GM12873 (cell line): Measurements from ENCODE around the gene IL17B.

Source experiments
- TF ChIP-seq, protein P1 (sequence below): IDR thresholded peaks from 2 replicates; pipeline ENCODE4 v1.5.1; 2012; ENCODE audit warnings: low read depth, mild to moderate bottlenecking, moderate library complexity, low read length, control low read depth; ENCODE audit not compliant: insufficient read depth; ENCODE audit errors: missing control alignments

The IL17B gene

DNA sequence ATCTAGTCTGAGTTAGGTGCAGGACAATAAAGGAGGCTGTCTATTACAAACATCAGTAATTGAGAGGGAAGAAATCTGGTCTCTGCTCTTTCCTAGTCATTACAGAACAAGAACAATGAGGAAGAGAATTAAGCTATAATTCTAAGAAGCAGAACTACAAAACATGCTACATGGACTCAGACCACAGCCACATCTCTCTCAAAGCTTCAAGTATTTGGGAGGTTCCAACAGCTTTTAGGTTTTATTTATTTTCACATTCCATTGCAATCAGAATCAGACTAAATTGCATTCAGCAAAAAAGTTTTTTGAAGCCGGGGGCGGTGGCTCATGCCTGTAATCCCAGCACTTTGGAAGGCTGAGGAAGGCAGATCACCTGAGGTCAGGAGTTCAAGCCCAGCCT, 34.9 kb downstream of the IL17B start:
- TF ChIP-seq, protein P1, sequence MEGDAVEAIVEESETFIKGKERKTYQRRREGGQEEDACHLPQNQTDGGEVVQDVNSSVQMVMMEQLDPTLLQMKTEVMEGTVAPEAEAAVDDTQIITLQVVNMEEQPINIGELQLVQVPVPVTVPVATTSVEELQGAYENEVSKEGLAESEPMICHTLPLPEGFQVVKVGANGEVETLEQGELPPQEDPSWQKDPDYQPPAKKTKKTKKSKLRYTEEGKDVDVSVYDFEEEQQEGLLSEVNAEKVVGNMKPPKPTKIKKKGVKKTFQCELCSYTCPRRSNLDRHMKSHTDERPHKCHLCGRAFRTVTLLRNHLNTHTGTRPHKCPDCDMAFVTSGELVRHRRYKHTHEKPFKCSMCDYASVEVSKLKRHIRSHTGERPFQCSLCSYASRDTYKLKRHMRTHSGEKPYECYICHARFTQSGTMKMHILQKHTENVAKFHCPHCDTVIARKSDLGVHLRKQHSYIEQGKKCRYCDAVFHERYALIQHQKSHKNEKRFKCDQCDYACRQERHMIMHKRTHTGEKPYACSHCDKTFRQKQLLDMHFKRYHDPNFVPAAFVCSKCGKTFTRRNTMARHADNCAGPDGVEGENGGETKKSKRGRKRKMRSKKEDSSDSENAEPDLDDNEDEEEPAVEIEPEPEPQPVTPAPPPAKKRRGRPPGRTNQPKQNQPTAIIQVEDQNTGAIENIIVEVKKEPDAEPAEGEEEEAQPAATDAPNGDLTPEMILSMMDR, result no peak

DNA sequence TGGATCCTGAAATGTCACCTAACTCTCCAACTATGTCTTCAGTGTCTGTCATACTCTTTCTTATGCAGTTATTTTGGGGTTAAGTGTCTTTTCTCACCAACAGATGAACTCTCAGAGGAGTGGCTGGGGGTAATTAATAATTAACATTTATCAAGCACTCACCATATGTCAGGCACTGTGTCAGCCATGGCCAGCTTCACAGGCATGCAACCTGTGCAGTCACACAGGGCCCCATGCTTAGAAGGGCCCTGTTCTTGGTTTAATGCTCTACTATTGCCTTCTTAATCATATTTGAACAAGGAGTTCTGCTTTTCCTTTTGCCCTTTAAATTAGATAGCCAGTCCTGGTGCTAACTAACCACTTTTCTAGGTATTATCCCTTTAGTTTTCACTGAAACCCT, 37.2 kb downstream of the IL17B start:
- TF ChIP-seq, protein P1, result no peak

DNA sequence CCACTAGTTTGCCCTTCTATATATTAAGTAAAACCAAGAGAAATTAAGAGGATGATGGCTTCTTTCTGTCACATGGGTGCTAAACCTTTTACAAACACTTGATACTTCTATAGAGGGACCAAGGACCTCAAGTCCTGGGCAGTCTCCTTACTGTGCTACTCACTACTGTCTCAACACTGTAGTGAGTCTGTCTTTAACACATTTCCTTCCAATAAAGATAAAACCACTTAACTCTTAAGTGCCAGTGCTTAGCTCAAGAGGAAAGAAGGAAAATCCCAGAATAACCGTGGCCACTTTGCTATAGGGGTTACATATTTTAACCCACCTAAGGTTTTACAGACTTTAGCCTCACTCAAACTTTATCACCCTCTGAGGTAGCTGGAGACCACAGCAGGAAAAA, 38.2 kb downstream of the IL17B start:
- TF ChIP-seq, protein P1, result no peak

DNA sequence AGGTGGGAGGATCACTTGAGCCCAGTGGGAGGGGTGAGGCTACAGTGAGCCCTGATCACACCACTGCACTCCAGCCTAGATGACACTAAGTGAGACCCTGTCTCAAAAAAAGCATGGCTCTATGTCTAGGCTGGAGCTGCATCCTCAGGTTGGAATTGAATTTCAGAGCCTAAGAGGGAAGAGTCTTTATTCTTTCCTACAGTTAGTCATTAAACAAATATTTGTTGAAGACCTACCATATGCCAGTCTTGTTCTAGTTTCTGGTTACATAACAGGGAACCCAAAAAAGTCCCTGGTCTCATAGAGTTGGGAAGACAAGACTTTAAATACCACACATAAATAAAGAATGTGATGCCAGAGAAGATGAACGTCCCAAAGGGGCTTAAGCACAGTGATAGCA, 40.7 kb downstream of the IL17B start:
- TF ChIP-seq, protein P1, result no peak

DNA sequence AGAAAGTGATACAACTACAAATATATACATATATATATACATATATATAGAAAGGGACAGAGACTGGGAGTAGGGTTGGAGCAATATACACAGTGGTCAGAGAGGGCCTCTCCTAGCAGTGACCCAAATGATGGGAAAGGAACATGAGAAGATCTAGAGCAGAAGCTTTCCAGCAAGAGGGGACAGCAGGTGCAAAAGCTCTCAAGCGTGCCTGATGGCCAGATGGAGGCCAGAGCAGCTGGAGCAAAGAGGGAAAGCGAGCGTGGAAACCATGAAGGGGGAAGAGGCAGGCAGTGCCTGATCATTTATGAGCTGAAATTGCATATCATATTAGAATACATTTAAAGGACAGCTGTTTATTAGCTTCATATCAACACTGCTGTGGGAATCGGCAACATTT, 41.4 kb downstream of the IL17B start:
- TF ChIP-seq, protein P1, result no peak

DNA sequence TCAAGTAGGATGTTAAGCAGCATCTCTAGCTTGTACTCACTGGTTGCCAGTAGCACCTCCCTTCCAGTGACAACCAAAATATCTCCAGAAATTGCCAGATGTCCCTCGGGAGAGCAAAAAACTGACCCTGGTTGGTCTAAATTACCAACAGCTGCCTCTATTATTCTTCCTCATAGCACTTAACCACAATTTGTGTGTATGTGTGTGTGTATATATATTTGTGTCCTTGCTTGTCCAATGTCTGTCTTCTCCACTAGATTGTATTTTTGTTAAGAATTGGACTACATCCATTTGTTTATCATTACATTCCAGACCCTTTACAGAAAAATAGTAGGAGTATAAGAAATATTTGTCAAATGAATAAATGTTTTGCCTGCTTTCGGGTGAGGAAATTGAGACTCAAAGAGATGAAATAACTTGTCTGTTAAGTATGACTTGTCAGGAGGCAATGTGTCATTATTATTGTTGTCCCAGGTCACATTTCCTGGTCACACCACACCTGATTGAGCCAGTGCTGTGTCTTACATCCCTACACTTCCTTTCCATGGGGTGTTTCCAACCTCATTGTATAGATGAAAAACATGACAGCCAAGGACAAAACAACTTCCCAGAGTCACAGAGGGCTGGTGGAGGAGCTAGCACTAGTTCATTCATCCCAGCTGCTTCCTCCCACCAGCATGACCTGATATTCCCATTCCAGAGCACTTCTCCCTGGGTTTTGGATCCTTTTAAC, 45.2 kb downstream of the IL17B start:
- TF ChIP-seq, protein P1, result no peak

DNA sequence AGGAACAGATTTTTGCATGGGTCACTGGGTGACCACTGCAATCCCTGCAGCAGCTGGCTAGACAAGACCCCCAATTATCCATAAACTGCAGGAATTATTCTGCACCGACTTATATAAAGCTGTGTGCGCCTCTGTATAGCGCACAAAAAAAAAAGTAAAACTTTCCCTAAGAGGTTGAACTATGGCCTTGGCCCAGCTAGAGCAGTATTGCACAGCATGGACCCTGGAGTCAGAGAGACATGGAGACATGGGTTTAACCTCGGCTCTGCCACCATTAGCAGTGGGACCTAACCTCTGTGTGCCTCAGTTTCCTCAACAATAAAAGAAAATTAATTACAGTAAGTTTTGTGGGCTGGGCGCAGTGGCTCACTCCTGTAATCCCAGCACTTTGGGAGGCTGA, 50.9 kb downstream of the IL17B start:
- TF ChIP-seq, protein P1, result no peak
